NK-92 (cell line): ENCODE results near the gene TNRC18.
"Not testable (repeated sequence)": the region's sequence is repeated elsewhere in the genome, so short reads cannot be mapped to it uniquely, and the experiment has no call there.

ENCODE experiments used
- DNase-seq: peaks from one replicate; lab custom pipeline; 2025; ENCODE audit not compliant: unreplicated experiment; lab: John Stamatoyannopoulos, UW

TNRC18 gene

DNA sequence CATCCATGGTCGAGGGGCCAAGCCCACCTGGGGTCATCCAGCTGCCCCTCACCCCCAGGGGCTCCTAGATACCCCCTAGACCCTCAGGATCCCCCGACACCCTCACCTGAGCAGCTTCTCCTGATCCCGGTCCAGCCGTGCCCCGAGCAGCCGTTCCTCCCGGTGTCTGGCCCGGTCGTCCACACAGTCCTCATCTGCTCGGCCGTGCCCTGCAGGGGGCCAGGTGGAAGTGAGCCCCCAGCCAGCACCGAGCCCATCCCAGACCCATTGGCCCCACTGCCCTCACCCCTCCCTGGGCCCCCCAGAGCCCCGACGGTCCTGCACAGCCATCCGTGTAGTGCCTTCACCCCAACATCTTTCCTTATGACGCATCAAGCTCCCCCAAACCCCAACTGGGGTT, 45.8 kb downstream of the TNRC18 start:
- DNase-seq = no peak

DNA sequence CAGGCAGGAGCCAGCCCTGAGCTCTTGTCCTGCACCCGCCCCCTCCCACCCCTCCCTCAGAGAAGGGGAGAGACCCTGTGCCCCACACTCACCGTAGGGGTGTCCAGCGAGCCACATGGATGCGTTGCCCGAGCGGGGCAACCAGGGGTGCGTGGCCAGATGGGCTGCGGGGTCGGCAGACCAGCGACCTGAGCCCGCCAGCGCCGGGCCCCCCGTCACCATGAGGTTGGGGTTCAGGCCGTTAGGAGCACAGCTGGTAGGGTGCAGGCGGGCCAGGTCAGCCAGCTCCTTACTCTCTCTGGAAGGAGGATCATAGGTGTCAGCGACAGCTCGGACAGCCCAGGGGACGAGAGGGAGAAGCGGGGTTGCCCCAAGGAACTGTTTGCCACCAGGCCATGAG, 46.4 kb downstream of the TNRC18 start:
- no peak for DNase-seq

DNA sequence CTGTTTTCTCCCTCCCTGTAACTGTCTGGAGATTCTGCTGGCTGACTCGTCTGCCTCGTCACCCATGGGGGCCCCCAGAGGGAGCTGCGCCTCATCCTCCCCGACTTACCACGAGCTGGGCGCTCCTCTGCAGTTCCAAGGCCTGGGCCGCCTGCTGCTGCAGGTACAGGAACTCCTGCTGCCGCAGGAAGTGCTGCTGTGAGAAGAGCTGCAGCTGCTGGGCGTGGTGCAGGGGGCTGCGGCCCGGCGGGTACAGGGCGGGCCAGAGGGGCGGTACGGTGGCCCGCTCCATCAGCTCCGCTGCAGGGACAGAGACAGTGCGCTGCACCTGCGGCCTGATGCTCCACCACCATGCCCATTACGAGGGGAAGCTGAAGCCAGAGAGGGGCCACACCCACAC, 47.7 kb downstream of the TNRC18 start:
- no peak for DNase-seq

DNA sequence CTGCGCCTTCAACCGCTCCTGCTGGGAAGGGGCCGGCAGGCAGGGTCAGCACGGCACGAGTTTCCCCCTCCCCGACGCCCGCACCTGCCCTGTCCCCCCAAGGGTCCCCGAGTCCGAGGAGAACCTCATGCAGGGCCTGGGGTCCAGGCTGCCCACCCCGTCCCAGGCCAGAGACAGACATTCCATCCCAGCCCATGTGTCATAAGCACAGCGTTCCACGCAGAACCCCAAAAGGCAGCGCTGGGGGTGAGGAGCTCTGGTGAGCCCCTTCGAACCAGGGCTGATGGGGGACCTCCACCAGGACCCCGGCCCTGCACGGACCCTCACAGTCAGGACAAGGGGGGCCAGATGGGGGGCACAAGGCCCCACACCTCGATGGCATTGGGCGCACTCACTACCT, 49.2 kb downstream of the TNRC18 start:
- DNase-seq = no peak

DNA sequence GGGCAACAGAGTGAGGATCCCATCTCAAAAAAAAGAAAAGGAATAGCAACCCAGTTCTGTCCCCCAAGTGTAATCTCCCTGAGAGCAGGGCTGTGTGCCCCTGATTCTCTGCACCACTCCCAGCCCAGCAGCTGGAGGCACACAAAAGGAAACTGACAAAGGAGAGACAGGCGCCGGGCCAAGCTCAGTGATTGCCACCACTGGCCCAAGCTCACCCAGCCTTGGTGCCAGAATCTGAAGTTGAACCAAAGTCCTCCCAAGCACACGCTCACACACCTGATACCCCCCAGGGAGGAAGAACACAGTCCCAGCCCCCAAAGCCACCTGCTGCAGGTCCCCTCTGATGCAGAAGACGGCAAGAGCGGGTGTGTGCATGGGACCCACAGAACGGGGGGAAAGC, 50.3 kb downstream of the TNRC18 start:
- no peak for DNase-seq

DNA sequence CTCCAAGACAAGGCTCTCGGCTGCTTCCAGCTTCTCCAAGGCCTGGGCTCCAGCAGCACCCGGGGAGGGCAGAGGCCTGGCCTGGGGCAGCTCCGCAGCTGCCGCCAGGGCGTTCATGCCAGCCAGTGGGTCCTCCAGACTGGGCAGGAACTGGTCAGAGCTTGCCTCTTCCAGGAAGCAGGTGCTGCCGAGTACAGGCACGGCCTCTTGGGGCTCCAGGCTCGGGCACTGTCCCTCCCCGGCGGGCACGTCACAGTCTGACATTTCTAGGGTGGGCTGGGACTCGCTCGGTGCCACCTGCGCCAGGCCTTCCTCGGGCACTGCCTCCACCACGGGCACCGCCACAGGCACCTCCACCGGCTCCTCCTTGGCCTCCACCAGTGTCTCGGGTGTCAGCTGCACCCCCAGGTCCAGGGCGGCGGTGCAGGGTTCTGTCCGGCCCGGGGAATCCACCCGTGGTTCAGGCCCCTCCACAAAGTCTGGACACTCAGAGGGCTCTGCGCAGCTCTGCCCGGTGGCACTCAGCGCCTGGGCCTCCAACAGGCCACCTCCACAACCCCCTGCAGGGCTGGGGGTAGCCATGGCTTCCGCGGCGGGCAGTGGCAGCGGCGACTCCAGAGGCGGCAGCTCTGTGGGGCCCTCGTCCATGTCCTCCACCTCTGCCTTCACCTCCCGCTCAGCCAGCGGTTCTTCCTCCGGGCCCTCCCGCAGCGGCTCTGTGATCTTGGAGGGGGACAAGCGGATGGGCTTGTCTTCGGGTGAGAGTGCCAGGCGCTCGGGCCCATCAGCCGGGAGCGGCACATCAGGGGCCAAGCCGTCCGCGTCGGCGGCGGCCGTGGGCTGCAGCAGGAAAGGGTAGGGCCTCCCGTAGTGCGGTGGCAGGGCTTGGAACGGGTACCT, 52.9 kb downstream of the TNRC18 start:
- DNase-seq = no peak

DNA sequence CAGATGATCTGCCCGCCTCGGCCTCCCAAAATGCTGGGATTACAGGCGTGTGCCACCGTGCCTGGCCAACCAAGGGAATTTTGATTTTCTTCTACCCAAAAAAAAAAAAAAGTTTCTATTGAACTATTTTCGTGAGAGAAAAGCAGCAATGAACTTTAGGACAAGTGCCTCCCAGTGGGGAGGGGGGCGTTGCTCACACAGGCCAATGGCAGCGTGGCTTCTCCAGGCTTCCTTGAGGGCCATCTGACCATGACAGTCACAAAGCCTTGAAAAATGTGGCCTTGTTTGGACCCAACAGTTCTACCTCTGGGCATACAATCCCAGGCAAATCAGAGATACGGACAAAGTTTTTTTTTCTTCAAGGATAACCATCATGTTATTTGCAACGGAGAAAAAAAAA, 56.0 kb downstream of the TNRC18 start:
- DNase-seq = no peak

DNA sequence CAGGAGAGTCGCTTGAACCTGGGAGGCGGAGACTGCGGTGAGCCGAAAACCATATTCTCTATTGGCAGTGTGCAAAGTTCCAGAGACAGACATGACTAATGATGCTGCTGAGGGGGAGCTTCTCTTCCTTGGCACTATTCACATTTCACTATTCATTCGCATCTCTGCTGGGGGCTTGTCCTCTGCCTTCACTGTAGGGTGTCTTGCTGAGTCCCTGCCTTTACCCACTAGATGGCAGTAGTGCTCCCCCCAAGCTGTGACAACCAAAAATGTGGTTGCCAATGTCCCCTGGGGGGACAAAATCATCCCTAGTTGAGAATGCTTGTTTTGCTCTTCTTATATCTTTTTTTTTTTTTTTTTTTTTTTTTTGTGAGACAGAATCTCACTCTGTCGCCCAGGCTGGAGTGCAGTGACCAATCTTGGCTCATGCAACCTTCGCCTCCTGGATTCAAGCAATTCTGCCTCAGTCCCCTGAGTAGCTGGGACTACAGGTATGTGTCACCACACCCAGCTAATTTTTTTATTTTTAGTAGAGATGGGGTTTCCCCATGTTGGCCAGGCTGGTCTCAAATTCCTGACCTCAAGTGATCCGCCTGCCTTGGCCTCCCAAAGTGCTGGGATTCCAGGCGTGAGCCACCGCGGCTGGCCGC, 57.5 kb downstream of the TNRC18 start:
- DNase-seq = not testable (repeated sequence)

DNA sequence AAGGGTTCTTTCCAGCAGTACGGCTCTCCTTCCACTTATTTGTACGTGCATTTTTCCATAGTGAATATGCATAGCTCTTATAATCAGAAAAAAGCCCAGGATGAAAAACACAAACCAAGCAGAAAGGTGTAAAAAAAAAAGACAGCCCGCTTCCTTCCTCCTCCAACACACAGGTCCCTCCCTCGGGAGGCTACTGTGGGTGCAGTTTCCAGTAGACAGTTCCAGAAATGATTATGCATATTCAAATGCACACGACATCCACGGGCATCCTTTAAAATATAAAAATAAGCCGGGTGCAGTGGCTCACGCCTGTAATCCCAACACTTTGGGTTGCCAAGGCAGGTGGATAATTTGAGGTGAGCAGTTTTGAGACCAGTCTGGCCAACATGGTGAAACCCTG, 59.9 kb downstream of the TNRC18 start:
- no peak for DNase-seq

DNA sequence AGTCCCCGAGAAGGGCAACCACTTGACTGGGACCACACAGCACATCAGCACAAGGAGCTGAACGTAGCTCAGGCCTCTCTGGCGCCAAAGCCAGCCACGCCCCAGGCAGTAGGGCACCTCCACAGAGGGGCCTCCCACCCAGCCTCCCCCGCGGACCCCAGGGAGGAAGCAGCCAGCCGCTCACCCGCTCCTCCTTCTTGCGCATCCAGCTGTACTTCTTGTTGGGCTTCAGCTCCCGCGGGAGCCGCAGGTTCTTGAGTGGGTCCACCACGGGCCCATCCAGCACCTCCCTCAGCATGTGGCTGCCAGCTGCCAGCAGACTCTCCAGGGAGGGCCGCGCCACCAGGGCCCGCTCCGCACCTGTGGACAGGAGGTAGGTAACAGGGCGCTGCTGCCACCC, 61.2 kb downstream of the TNRC18 start:
- no peak for DNase-seq

DNA sequence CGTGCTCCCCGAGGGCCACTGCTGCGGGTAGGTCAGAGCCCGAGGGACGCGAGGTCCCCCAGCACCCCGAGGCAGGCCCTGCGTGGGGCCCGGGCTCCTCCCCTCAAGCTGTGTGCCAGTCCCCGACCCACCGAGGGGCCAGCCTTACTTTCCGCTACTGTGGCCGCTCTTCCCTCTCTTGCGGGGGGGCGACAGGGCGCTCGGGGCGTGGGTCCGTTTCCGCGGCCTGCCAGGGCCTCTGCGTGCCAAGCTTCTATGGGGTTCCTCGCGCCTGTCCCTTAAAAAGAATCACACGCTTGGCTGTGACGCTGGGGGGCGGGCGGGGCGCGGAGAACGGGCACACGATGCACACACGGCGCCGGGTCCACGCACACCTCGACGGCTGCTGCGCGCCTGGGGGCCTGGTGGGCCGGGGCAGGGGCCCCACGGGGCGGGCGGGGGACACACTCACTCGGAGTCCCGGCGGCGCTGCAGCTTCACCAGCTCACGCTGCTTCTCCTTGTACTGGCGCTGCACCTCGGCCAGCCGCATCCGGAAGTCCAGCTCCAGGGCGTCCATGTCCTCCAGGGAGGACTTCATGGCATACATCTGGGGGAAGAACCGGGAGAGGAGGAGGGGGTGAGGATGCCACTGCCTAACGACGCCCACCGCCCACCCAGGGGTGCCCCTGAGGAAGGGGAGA, 62.0 kb downstream of the TNRC18 start:
- DNase-seq = no peak

DNA sequence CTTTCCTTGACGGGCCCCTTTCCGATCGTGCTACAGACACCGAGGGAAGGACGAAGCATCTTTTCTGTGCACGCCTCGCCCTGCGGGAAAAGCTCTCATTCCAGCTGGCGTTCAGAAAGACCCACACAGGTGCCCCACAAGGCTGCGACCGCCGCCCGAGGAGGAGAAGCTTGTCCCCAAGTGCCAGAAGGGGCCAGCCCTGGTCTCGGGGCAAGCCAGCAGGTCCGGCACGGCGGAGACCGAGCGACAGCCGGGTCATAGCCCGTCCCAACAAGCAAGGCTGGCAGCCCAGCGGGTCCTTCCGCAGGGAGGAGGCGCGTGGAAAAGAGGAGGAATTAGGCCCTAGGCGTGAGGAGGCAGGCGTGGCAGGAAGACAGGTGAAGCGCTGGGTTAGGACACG, 62.7 kb downstream of the TNRC18 start:
- DNase-seq = no peak

DNA sequence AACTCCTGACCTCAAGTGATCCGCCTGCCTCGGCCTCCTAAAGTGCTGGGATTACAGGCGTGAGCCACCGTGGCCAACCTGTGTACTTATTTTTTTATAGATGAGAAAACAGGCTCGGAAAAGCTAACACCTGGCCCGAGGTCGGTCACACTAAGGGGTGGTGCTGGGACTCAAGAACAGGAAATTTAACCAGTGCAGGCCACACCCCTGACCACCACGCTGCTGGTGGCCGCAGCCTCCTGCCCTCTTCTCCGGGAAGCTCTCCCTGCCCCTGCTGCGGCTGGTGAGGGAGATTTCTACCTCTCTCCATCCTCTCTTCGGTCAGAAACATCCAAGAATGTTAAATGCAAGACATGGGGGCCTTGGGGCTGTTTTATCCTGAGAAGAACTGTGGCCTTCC, 63.2 kb downstream of the TNRC18 start:
- no peak for DNase-seq

DNA sequence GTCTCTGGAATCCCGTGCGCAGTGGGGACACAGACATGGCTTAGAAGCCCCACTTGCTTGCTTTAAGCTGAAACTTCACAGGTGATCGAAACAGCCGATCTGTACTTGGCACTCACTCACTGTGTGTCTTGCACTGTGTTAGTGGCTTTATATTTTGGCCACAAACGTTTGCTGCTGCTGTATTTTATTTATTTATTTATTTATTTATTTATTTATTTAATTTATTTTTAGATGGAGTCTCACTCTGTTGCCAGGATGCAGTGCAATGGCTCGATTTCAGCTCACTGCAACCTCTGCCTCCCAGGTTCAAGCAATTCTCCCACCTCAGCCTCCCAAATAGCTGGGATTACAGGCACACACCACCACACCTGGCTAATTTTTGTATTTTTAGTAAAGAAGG, 63.6 kb downstream of the TNRC18 start:
- DNase-seq = not testable (repeated sequence)

DNA sequence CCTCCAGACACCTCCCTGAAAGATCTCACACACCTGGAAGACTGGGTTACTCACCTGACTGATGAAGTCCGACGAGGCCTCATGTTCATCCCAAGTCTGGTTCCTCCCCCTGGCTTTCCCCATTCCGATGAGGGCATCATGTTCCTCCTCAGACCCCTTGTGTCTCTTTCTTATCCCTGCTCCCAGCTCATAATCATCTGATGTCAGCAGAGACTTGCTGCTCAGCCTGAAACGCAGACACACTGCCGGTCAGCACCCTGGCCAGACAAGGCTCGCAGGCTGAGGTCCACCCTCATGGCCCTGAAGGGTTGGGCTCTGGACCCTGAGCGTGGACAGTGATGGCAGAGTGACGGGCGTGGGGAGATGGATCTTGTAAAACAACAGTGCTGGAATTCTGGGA, 64.3 kb downstream of the TNRC18 start:
- no peak for DNase-seq

DNA sequence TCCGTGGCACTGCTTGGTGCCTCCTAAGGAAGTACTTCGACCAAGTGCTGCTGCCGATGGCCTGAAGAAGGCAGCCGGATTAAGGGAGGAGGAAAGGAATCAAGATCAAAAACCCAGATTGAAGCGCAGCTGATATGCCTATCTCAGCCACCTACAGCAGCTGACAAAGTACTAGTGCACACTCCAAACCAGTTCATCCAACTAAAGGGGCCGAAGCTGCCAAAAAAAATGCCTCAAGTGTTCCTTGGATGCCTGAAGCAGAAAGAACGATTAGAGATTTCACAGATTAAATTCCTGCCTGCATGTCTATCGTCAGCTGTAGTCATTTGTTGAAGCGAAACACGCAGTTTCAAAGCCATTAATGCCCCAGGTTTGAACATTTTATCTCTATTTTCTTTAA, 65.7 kb downstream of the TNRC18 start:
- no peak for DNase-seq

DNA sequence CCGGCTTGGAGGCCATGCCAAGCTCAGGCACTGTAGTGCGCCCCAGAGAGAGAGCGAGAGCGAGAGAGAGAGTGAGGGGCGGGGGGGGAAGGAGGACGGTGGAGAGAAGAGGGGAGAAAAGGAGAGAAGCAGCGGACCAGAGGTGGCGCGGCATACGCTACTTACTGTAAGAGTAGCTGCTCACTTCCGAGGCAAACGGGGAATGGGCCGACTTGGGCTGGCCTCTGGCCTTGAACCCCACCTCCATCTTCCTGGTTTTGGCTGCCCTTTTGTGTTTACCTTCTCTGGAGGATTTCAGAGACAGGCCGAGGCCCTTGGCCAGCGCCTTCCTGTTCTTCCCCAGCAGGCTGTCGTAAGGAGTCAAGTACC, 66.9 kb downstream of the TNRC18 start:
- no peak for DNase-seq

DNA sequence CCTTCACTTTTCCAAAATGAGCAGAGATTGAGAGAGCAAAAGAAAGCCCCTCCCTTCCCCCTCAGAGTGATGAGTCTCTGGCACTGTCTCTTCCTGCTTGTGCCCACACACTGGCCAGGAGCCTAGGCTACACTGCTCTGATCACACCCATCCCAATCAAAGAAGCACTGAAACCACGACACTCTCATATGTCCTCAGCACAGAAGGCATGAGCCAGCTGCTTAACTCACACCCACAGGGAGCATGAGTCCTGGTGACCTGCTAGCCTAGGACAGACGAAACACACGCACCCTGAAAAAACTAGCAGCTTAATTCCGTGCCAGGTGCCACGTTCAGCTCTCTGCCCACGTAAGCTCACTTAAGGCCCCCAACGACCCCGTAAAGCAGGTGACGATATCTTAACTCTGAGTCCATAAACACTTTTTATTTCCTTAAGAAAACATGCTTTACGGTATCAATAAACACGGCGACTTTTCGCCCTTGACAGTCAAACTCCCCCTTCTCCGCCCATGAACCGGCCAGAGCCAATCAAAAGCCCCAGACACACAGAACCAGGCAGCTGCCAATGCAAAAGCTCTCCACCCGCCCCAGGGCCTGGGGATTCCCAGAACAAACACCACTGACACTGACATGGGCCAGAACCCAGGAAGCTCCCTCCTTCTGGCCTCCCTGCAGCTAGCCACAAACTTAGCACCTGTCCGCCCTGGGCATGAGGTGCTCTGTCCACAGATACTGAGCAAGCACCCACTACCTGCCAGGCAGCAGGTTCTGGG, 69.0 kb downstream of the TNRC18 start:
- no peak for DNase-seq

DNA sequence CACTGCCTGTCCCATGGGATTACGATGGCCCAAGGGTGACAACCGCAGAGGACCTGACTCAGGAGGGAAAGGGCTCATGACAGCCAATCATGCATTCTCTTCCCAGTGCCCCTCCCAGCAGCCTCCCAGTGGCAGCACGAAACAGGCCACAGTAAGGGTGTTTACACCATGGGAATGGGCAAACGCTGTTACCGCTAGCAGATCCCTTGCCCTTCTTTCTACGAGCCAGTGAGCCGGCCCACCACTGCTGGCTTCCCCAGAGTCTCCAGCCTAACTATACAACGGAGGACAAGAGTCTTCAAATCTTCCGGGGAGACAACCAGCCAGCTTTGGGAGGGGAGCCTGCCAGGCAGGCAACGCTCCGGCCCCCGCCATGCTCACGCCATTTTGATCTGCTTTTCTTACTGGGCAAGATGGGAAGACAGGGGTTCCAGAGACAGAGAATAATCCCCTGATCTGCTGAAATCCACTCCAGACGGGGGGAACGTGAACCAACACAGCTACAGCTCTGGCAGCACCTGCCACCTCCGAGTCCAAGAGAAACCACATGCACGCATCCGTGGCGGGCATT, 71.1 kb downstream of the TNRC18 start:
- no peak for DNase-seq

DNA sequence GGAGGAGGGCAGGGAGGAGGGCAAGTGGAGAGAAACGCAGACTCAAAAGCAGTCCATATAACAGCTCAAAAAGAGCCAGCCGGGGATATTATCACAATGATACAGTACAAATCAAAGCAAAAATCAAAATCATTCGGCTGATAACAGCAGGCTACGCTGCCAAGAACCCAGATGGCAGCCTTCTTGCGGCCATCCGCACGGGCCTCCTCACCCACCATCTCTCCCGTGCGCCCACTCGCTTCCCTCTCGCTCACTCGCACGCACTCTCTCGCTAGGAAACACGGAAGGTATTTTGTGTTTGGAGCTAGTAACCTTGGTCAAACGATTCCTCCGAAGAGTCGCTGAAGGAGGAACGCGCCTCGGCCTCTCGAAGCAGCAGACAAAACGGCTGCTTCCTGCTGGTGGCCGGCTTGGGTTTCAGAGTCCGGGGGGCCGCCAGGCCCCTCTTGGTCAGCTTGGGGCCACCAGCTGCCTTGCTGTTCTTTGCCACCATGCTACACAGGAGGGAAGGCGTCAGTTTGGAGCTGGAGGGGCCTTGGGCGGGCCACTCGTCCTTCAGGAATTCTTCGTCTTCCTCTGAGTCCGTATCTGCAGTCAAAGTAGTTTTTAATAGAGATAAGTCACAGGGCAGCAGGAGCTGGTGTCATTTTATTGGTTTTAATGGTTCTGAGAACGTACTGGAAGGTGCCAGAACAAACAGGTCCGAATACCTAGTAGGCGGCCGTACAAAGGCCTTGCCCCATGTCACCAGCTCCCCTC, 71.9 kb downstream of the TNRC18 start:
- DNase-seq = no peak
